Ectodermal cell (in vitro differentiated cells): Measurements from ENCODE around the gene LITAF.

Experiments used
- H3K27ac ChIP-seq: 2 replicates; pipeline ENCODE4 v1.7.0; 2013; ENCODE audit warnings: mild to moderate bottlenecking, low read depth, low read length; ENCODE audit not compliant: insufficient read depth, poor library complexity, severe bottlenecking
- H3K27me3 ChIP-seq: 2 replicates; pipeline ENCODE4 v1.7.0; 2013; ENCODE audit warnings: mild to moderate bottlenecking, low read length; ENCODE audit not compliant: insufficient read depth, control insufficient read depth, poor library complexity, severe bottlenecking
- H3K36me3 ChIP-seq: one replicate; pipeline ENCODE4 v1.7.0; 2013; ENCODE audit warnings: low read length; ENCODE audit not compliant: control insufficient read depth, insufficient read depth
- H3K4me1 ChIP-seq: one replicate; pipeline ENCODE4 v1.7.0; 2013; ENCODE audit warnings: low read length; ENCODE audit not compliant: control insufficient read depth, insufficient read depth
- H3K4me3 ChIP-seq: 2 replicates; pipeline ENCODE4 v1.7.0; 2013; ENCODE audit warnings: low read depth, low read length, control low read depth; ENCODE audit not compliant: insufficient read depth
- H3K9me3 ChIP-seq: 2 replicates; pipeline ENCODE4 v1.7.0; 2013; ENCODE audit warnings: mild to moderate bottlenecking, low read length, moderate library complexity; ENCODE audit not compliant: control insufficient read depth
- WGBS, 2 experiments: methylation state at CpG; one replicate each; pipeline ENCODE4 v1.1.7; 2013; ENCODE audit warnings: missing lambda C conversion rate in 2 of 2; 5-methylcytosine and 5-hydroxymethylcytosine counted together

LITAF gene

GRCh38 chr16:11630046-11630767, 43.5 kb upstream of the LITAF start:
- H3K4me1 ChIP-seq = peaks cover 9% of the 10 kb centered on the region
- no peaks in the 10 kb centered on the region for H3K36me3 ChIP-seq
- H3K4me3 ChIP-seq = no peak overlapping the region
- no peaks in the 10 kb centered on the region for H3K27me3 ChIP-seq
- 84 to 88% methylated on average over 12 of the region's 12 CpGs for WGBS, 2 experiments
- H3K9me3 ChIP-seq = no peaks in the 10 kb centered on the region
- no peak overlapping the region for H3K27ac ChIP-seq

GRCh38 chr16:11629071-11630030, 42.6 kb upstream of the LITAF start:
- no peaks in the 10 kb centered on the region for H3K36me3 ChIP-seq
- H3K4me1 ChIP-seq = peaks cover 9% of the 10 kb centered on the region
- no peaks in the 10 kb centered on the region for H3K27me3 ChIP-seq
- no peak overlapping the region for H3K27ac ChIP-seq
- H3K4me3 ChIP-seq = no peak overlapping the region
- H3K9me3 ChIP-seq = no peaks in the 10 kb centered on the region
- WGBS, 2 experiments = 89 to 90% methylated on average over 23 of the region's 23 CpGs

DNA sequence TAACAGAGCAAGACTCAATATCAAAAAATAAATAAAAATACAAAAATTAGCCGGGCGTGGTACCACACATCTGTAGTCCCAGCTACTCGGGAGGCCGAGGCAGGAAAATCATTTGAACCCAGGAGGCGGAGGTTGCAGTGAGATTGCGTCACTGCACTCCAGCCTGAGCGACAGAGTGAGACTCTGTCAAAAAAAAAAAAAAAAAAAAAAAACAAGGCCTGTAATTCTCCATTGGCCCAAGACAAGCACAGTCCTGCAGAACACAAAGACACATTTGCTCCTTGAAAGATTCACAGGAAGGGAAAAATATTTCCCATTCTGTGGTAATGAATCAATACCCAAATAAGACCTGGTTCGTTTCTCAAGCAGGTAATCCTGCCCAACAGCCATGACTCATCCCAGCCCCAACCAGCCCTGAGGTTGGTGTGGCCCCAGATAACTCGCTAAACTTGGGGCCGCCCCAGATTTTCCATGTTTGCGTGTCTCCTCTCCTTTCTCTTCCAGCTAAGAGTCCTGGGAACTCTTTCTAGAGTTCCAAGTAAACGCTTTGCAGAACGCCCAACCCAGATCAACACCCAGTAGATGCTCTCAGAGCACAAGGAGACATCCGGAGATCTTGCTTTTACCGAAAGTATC, 41.2 kb upstream of the LITAF start:
- H3K27me3 ChIP-seq = no peaks in the 10 kb centered on the region
- no peaks in the 10 kb centered on the region for H3K36me3 ChIP-seq
- no peak overlapping the region for H3K4me3 ChIP-seq
- H3K27ac ChIP-seq = no peak overlapping the region
- H3K9me3 ChIP-seq = no peaks in the 10 kb centered on the region
- WGBS, 2 experiments = 88 to 93% methylated on average over 15 of the region's 15 CpGs
- H3K4me1 ChIP-seq = peaks cover 9% of the 10 kb centered on the region

GRCh38 chr16:11627292-11627663, 40.6 kb upstream of the LITAF start:
- H3K36me3 ChIP-seq = no peaks in the 10 kb centered on the region
- no peaks in the 10 kb centered on the region for H3K9me3 ChIP-seq
- H3K4me1 ChIP-seq = peaks cover 6% of the 10 kb centered on the region
- 91 to 94% methylated on average over 5 of the region's 5 CpGs for WGBS, 2 experiments
- H3K4me3 ChIP-seq = no peak overlapping the region
- no peaks in the 10 kb centered on the region for H3K27me3 ChIP-seq
- H3K27ac ChIP-seq = no peak overlapping the region

DNA sequence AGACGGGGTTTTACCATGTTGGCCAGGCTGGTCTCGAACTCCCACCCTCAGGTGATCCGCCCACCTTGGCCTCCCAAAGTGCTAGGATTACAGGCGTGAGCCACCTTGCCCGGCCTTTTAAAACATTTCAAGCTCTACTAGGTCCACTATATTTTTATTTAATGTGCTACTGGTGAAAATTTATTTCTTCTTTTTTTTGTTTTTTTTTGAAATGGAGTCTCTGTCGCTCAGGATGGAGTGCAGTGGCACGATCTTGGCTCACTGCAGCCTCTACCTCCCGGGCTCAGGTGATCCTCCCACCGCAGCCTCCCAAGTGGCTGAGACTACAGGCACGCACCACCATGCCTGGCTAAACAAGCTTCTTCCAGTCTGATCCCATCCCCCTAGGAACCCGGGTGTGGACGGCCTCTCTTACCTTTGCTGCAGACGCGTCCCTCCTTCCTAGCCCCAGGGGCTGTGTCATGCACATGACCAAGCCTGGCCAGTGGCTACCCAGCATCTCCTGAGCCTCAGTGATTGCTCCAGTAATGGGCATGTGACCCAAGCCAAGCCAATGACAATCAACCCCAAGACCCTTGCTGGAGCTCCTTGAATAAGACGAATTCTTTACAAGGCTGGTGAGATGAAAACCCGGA, 40.1 kb upstream of the LITAF start:
- Histone ChIP-seq H3K36me3 (no peaks in the 10 kb centered on the region), H3K4me3 (no peak overlapping the region), H3K4me1 (peaks cover 7% of the 10 kb centered on the region), H3K9me3 (no peaks in the 10 kb centered on the region), H3K27ac (no peak overlapping the region), H3K27me3 (no peaks in the 10 kb centered on the region)
- WGBS, 2 experiments = 95 to 96% methylated on average over 16 of the region's 16 CpGs

- Histone ChIP-seq H3K27ac (no peak overlapping the region), H3K36me3 (no peaks in the 10 kb centered on the region), H3K27me3 (no peaks in the 10 kb centered on the region), H3K9me3 (no peaks in the 10 kb centered on the region), H3K4me1 (peaks cover 7% of the 10 kb centered on the region), H3K4me3 (no peak overlapping the region)
- whole genome bisulfite sequencing, 2 experiments = 91 to 96% methylated on average over 4 of the region's 4 CpGs
Measured at GRCh38 chr16:11625769-11626168, 39.0 kb upstream of the LITAF start.

DNA sequence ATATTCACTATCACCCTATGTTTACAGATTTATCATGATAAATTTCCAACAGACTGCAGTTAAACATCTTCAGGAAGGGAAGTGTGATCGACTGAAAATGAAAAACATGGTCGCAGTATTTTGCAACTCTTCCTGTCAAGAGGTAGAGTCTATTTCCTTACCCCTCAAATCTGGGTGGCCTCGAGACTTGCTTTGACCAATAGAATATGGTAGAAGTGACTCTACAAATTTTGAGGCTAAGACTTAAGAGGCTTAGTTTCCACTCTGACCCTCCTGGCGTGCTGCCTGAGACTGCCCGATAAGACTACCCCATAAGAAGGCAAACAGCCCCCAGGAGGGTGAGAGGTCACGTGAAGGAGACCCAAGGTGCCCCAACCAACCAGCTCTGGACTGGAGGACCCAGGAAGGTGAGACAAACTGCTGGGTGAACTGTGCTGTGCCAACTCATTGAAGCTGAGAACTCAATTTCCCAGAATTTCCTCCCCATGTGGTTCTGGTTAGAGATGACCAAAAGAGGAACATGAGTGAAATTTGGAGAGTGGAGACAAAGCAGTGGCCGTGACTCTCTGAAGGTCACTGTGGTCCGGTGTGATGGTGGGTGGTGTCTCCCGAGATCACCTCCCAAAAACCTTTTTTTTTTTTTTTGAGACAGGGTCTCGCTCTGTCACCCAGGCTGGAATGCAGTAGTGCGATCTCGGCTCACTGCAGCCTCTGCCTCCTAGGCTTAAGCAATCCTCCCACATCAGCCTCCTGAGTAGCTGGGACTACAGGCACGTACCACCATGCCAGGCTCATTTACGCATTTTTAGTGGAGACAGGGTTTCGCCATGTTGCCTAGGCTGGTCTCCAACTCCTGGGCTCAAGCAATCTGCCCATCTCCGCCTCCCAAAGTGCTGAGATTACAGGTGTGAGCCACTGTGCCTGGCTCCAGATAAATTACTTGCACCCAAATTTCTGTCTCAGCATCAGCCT, 38.2 kb upstream of the LITAF start:
- H3K4me3 ChIP-seq = no peak overlapping the region
- WGBS, 2 experiments = 92 to 93% methylated on average over 16 of the region's 16 CpGs
- H3K36me3 ChIP-seq = no peaks in the 10 kb centered on the region

DNA sequence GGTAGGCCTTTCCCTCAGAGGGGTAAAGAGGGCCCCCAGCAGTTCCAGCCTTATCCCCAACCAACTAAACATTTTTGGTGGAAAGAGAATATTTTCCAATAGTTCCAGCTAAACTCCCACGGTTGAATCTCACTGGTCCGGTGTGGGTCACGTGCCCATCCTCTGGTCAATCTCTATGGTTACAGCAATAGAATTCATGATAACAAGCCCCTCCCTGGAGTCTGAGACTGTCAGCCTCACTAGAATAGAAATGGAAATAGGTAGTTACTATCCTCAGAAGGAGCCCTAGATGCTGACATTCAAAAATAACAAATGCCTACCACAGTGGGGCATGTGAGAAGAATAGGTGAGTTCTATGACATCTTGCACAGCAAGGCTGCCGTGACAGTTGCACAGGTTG, 37.5 kb upstream of the LITAF start:
- Histone ChIP-seq H3K9me3 (no peaks in the 10 kb centered on the region), H3K4me1 (peaks cover 7% of the 10 kb centered on the region), H3K27ac (no peak overlapping the region), H3K27me3 (no peaks in the 10 kb centered on the region), H3K4me3 (no peak overlapping the region), H3K36me3 (no peaks in the 10 kb centered on the region)
- 93 to 95% methylated on average over 4 of the region's 4 CpGs for WGBS, 2 experiments

More for the DNA sequence above, 38.2 kb upstream of the LITAF start:
- Histone ChIP-seq H3K27ac (no peak overlapping the region), H3K9me3 (no peaks in the 10 kb centered on the region), H3K27me3 (no peaks in the 10 kb centered on the region), H3K4me1 (peaks cover 7% of the 10 kb centered on the region)

DNA sequence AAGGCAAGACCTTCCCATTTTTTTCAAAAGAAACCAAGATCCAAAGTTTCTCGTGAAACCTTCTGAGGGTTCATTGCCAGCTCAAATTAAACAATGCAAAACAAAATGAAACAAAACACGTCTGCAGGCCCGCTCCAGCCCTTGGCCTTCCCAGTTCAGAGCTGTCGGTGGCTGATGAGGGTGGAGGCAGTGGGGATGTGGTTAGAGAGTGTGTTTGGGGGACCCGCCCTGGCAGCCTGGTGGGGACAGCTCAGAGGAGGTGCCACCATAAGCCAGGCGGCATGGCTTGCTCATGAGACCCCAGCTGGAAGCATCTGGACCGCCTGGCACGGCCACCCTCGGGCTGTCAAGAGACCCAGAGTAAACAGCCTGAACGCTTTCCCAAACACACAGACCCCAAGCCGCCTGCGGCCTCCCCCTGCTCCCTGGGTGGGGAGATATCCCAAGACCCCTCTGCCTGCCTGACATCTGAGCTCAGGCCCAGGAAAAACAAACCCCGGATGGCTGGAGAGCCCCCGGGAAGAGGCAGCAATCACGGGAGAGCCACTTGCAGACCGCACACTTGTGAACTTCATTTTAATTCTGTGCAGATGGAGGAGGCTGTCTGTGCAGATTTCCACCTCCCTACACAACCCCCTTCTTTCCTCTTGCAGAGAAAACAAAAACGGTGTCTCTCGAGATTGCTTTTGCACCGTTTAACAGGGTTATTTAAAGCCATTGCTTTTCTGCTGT, 35.4 kb upstream of the LITAF start:
- 76 to 79% methylated on average over 19 of the region's 19 CpGs for WGBS, 2 experiments
- peaks cover 7% of the 10 kb centered on the region for H3K4me1 ChIP-seq
- H3K9me3 ChIP-seq = no peaks in the 10 kb centered on the region
- H3K36me3 ChIP-seq = no peaks in the 10 kb centered on the region
- H3K4me3 ChIP-seq = no peak overlapping the region
- H3K27me3 ChIP-seq = no peaks in the 10 kb centered on the region
- H3K27ac ChIP-seq = no peak overlapping the region
